HG03378 (cell line): ENCODE data around the gene GOLGA8H.
"Not testable (repeated sequence)": the region's sequence is repeated elsewhere in the genome, so short reads cannot be mapped to it uniquely, and the experiment has no call there.

Source experiments
- ATAC-seq: cut with Tn5 transposase; IDR thresholded peaks from one replicate; pipeline ENCODE4 v1.9.1; 2021; ENCODE audit warnings: mild to moderate bottlenecking, moderate library complexity; ENCODE audit not compliant: unreplicated experiment

Gene GOLGA8H

GRCh38 chr15:30603796-30604195 lies at the start of gene GOLGA8H:
Gene GOLGA8H (plus strand): TSS chr15:30604028. CDS start chr15:30604126, 98 bp downstream.
- ATAC-seq = not testable (repeated sequence)

GRCh38 chr15:30566949-30567348 lies 36.9 kb upstream of the GOLGA8H start:
- not testable (repeated sequence) for ATAC-seq

GRCh38 chr15:30573012-30573491 lies 30.8 kb upstream of the GOLGA8H start:
- not testable (repeated sequence) for ATAC-seq

- ATAC-seq = not testable (repeated sequence)
These were observed 24.3 kb upstream of the GOLGA8H start for GRCh38 chr15:30579394-30579970.

GRCh38 chr15:30580716-30581115 lies 23.1 kb upstream of the GOLGA8H start:
- not testable (repeated sequence) for ATAC-seq

- ATAC-seq = not testable (repeated sequence)
These were observed 4.9 kb upstream of the GOLGA8H start for GRCh38 chr15:30598953-30599352.

- ATAC-seq = not testable (repeated sequence)
These were observed 8.4 kb downstream of the GOLGA8H start for GRCh38 chr15:30612271-30612670.

GRCh38 chr15:30621342-30621741 lies 17.5 kb downstream of the GOLGA8H start:
- ATAC-seq = not testable (repeated sequence)

- peak; percentile 89 for ATAC-seq
These were observed 21.8 kb downstream of the GOLGA8H start, which contains the start of gene ARHGAP11B for GRCh38 chr15:30625436-30626193. Gene ARHGAP11B (plus strand): TSS chr15:30626128.

- not testable (repeated sequence) for ATAC-seq
These were observed 22.4 kb downstream of the GOLGA8H start for GRCh38 chr15:30626194-30626565.

GRCh38 chr15:30626632-30627031 lies 22.8 kb downstream of the GOLGA8H start:
- ATAC-seq = not testable (repeated sequence)

GRCh38 chr15:30650012-30650929 lies 46.4 kb downstream of the GOLGA8H start:
- ATAC-seq = peak; percentile 96

GRCh38 chr15:30661154-30661553 lies 57.3 kb downstream of the GOLGA8H start:
- not testable (repeated sequence) for ATAC-seq
